Esophagus squamous epithelium (tissue), 4 donors: ENCODE results near the gene PBRM1.

Source experiments
- CTCF ChIP-seq, 6 experiments: fragments of 450-650 bp in 4 of 6; fragments of 200-600 bp in 2 of 6; sonication (generic) in 2 of 6; IDR thresholded peaks; one replicate each; pipeline ENCODE4 v1.5.1; 2016 to 2019; ENCODE audit warnings: antibody characterized with exemption in 6 of 6, mild to moderate bottlenecking in 4 of 6, moderate library complexity in 4 of 6
- POLR2A ChIP-seq, 4 donors: fragments of 450-650 bp; IDR thresholded peaks; one replicate each; pipeline ENCODE4 v1.6.1; 2017; ENCODE audit warnings: antibody characterized with exemption in 4 of 4, mild to moderate bottlenecking in 4 of 4, moderate library complexity in 3 of 4

- TF ChIP-seq CTCF (IDR thresholded peaks at IDR 0.05) (no peak), POLR2A (IDR thresholded peaks at IDR 0.05) (no peak)
Observed at GRCh38 chr3:52682016-52682415, 3.7 kb downstream of the PBRM1 start.
